Activated T-cell treated with anti-CD3 and anti-CD28 coated beads, Interleukin-2, amount 50 U/mL, for 4 hours (primary cell): ENCODE measurements around the gene MTM1. TPM values are rescaled to one million over a fixed set of nuclear protein-coding genes. Genes with fewer than 3 reads are reported as not detected.

Experiments
- ATAC-seq, 2 donors: fragments of 200-7000 bp; cut with Tn5 transposase; one replicate each; pipeline ENCODE4 v1.10.0; 2021
- DNase-seq: peaks from one replicate; pipeline ENCODE4 v3.0.0-alpha.2; 2020
- H3K27me3 Mint-ChIP-seq: one replicate; pipeline ENCODE4 v1.8.0; 2021; ENCODE audit warnings: low read depth, mixed read lengths
- H3K36me3 Mint-ChIP-seq: one replicate; pipeline ENCODE4 v1.8.0; 2022; ENCODE audit warnings: mixed read lengths; ENCODE audit not compliant: insufficient read depth
- H3K4me1 Mint-ChIP-seq: one replicate; pipeline ENCODE4 v1.8.0; 2021; ENCODE audit warnings: low read depth, mixed read lengths
- H3K4me3 Mint-ChIP-seq: one replicate; pipeline ENCODE4 v1.8.0; 2021; ENCODE audit warnings: mild to moderate bottlenecking, moderate library complexity, mixed read lengths
- H3K9me3 Mint-ChIP-seq: one replicate; pipeline ENCODE4 v1.8.0; 2021; ENCODE audit warnings: mixed read lengths
- total RNA-seq, 3 donors: library from RNA; stranded (reverse); gene quantifications; one replicate each; pipeline ENCODE4 v1.2.1, GENCODE V29; 2021

The MTM1 gene
- total RNA-seq, 3 donors from 2014 or later, result 14.9 to 17.2 (median 15.4) TPM

- Mint-ChIP-seq H3K36me3 (peaks cover 20% of the 10 kb centered on the region), H3K4me1 (no peaks in the 10 kb centered on the region), H3K9me3 (no peaks in the 10 kb centered on the region), H3K4me3 (no peak overlapping the region), H3K27me3 (no peaks in the 10 kb centered on the region)
- ATAC-seq (no peak), DNase-seq (no peak)
These were observed 34.3 kb downstream of the MTM1 start for GRCh38 chrX:150602743-150603142.

GRCh38 chrX:150605603-150606002, 37.2 kb downstream of the MTM1 start:
- Mint-ChIP-seq H3K27me3 (no peaks in the 10 kb centered on the region), H3K4me1 (no peaks in the 10 kb centered on the region), H3K4me3 (no peak overlapping the region), H3K36me3 (peaks cover 28% of the 10 kb centered on the region), H3K9me3 (no peaks in the 10 kb centered on the region)
- DNase-seq (no peak), ATAC-seq (no peak)

GRCh38 chrX:150607201-150607600, 38.8 kb downstream of the MTM1 start:
- no peaks in the 10 kb centered on the region for H3K9me3 Mint-ChIP-seq
- no peak overlapping the region for H3K4me3 Mint-ChIP-seq
- ATAC-seq (no peak), DNase-seq (no peak)
- peaks cover 29% of the 10 kb centered on the region for H3K36me3 Mint-ChIP-seq
- no peaks in the 10 kb centered on the region for H3K27me3 Mint-ChIP-seq
- no peaks in the 10 kb centered on the region for H3K4me1 Mint-ChIP-seq

- no peaks in the 10 kb centered on the region for H3K9me3 Mint-ChIP-seq
- no peaks in the 10 kb centered on the region for H3K27me3 Mint-ChIP-seq
- H3K4me3 Mint-ChIP-seq, result no peak overlapping the region
- no peaks in the 10 kb centered on the region for H3K4me1 Mint-ChIP-seq
- no peak for DNase-seq
- ATAC-seq, result no peak
- peaks cover 27% of the 10 kb centered on the region for H3K36me3 Mint-ChIP-seq
These were observed 41.6 kb downstream of the MTM1 start for GRCh38 chrX:150610043-150610442.

GRCh38 chrX:150610446-150610845, 42.0 kb downstream of the MTM1 start:
- ATAC-seq (no peak), DNase-seq (no peak)
- Mint-ChIP-seq H3K27me3 (no peaks in the 10 kb centered on the region), H3K4me3 (no peak overlapping the region), H3K36me3 (peaks cover 27% of the 10 kb centered on the region), H3K9me3 (no peaks in the 10 kb centered on the region), H3K4me1 (no peaks in the 10 kb centered on the region)

GRCh38 chrX:150615356-150615755, 46.9 kb downstream of the MTM1 start:
- Mint-ChIP-seq H3K4me1 (no peaks in the 10 kb centered on the region), H3K9me3 (no peaks in the 10 kb centered on the region), H3K36me3 (peaks cover 16% of the 10 kb centered on the region), H3K4me3 (no peak overlapping the region), H3K27me3 (no peaks in the 10 kb centered on the region)
- ATAC-seq, result no peak
- no peak for DNase-seq

GRCh38 chrX:150616179-150616862, 47.9 kb downstream of the MTM1 start:
- Mint-ChIP-seq H3K4me1 (no peaks in the 10 kb centered on the region), H3K9me3 (no peaks in the 10 kb centered on the region), H3K4me3 (no peak overlapping the region), H3K36me3 (peaks cover 19% of the 10 kb centered on the region), H3K27me3 (no peaks in the 10 kb centered on the region)
- DNase-seq (no peak), ATAC-seq (no peak)

GRCh38 chrX:150616863-150617198, 48.4 kb downstream of the MTM1 start:
- peaks cover 23% of the 10 kb centered on the region for H3K36me3 Mint-ChIP-seq
- H3K9me3 Mint-ChIP-seq, result no peaks in the 10 kb centered on the region
- DNase-seq (no peak), ATAC-seq (no peak)
- no peaks in the 10 kb centered on the region for H3K27me3 Mint-ChIP-seq
- no peaks in the 10 kb centered on the region for H3K4me1 Mint-ChIP-seq
- H3K4me3 Mint-ChIP-seq, result no peak overlapping the region

GRCh38 chrX:150621652-150622051, 53.2 kb downstream of the MTM1 start:
- H3K4me1 Mint-ChIP-seq, result no peaks in the 10 kb centered on the region
- ATAC-seq, result no peak
- no peak overlapping the region for H3K4me3 Mint-ChIP-seq
- H3K9me3 Mint-ChIP-seq, result no peaks in the 10 kb centered on the region
- no peak for DNase-seq
- H3K27me3 Mint-ChIP-seq, result no peaks in the 10 kb centered on the region
- peaks cover 24% of the 10 kb centered on the region for H3K36me3 Mint-ChIP-seq

GRCh38 chrX:150623583-150623982, 55.2 kb downstream of the MTM1 start:
- H3K4me3 Mint-ChIP-seq, result no peak overlapping the region
- DNase-seq, result no peak
- peaks cover 26% of the 10 kb centered on the region for H3K36me3 Mint-ChIP-seq
- no peaks in the 10 kb centered on the region for H3K9me3 Mint-ChIP-seq
- no peak for ATAC-seq
- no peaks in the 10 kb centered on the region for H3K4me1 Mint-ChIP-seq
- H3K27me3 Mint-ChIP-seq, result no peaks in the 10 kb centered on the region

GRCh38 chrX:150625097-150625496, 56.7 kb downstream of the MTM1 start:
- no peaks in the 10 kb centered on the region for H3K9me3 Mint-ChIP-seq
- H3K4me3 Mint-ChIP-seq, result no peak overlapping the region
- no peaks in the 10 kb centered on the region for H3K4me1 Mint-ChIP-seq
- DNase-seq (no peak), ATAC-seq (no peak)
- H3K27me3 Mint-ChIP-seq, result no peaks in the 10 kb centered on the region
- H3K36me3 Mint-ChIP-seq, result peaks cover 36% of the 10 kb centered on the region

- Mint-ChIP-seq H3K9me3 (no peaks in the 10 kb centered on the region), H3K27me3 (no peaks in the 10 kb centered on the region), H3K4me1 (no peaks in the 10 kb centered on the region), H3K4me3 (no peak overlapping the region), H3K36me3 (peaks cover 31% of the 10 kb centered on the region)
- DNase-seq (no peak), ATAC-seq (no peak)
These were observed 57.5 kb downstream of the MTM1 start for GRCh38 chrX:150625875-150626274.

GRCh38 chrX:150627957-150628356, 59.5 kb downstream of the MTM1 start:
- no peaks in the 10 kb centered on the region for H3K27me3 Mint-ChIP-seq
- no peak for DNase-seq
- no peak for ATAC-seq
- H3K4me1 Mint-ChIP-seq, result no peaks in the 10 kb centered on the region
- H3K4me3 Mint-ChIP-seq, result no peak overlapping the region
- H3K36me3 Mint-ChIP-seq, result peaks cover 25% of the 10 kb centered on the region
- H3K9me3 Mint-ChIP-seq, result no peaks in the 10 kb centered on the region

- Mint-ChIP-seq H3K4me3 (no peak overlapping the region), H3K9me3 (no peaks in the 10 kb centered on the region), H3K27me3 (no peaks in the 10 kb centered on the region), H3K4me1 (peaks cover 8% of the 10 kb centered on the region), H3K36me3 (peaks cover 26% of the 10 kb centered on the region)
- ATAC-seq (peak; percentile 77 to 89), DNase-seq (no peak)
These were observed 67.5 kb downstream of the MTM1 start for GRCh38 chrX:150635952-150636351.

- Mint-ChIP-seq H3K4me3 (no peak overlapping the region), H3K9me3 (no peaks in the 10 kb centered on the region), H3K27me3 (no peaks in the 10 kb centered on the region), H3K4me1 (peaks cover 1% of the 10 kb centered on the region), H3K36me3 (peaks cover 22% of the 10 kb centered on the region)
- ATAC-seq (no peak), DNase-seq (no peak)
These were observed 74.0 kb downstream of the MTM1 start for GRCh38 chrX:150642423-150642822.

- H3K27me3 Mint-ChIP-seq, result no peaks in the 10 kb centered on the region
- H3K4me3 Mint-ChIP-seq, result no peak overlapping the region
- peaks cover 14% of the 10 kb centered on the region for H3K36me3 Mint-ChIP-seq
- H3K9me3 Mint-ChIP-seq, result no peaks in the 10 kb centered on the region
- H3K4me1 Mint-ChIP-seq, result no peaks in the 10 kb centered on the region
- DNase-seq (no peak), ATAC-seq (no peak)
These were observed 74.8 kb downstream of the MTM1 start for GRCh38 chrX:150643271-150643670.
